B cell (primary cell): Measurements from ENCODE around the gene PTPRE. TPM values are rescaled to one million over a fixed set of nuclear protein-coding genes. Genes with fewer than 3 reads are reported as not detected.

Experiments used
- ATAC-seq: fragments of 200-7000 bp; cut with Tn5 transposase; one replicate; pipeline ENCODE4 v1.10.0; 2021; ENCODE audit warnings: low read depth, mild to moderate bottlenecking, moderate number of reproducible peaks, moderate library complexity
- CTCF ChIA-PET: fragments of 350-600 bp; sonication (Branson Sonifier 250); formaldehyde crosslinking; loops from one replicate; lab custom pipeline; 2021; ENCODE audit warnings: antibody characterized with exemption, inconsistent platforms; lab: Charles Lee
- POLR2A ChIA-PET: fragments of 350-600 bp; sonication (Branson Sonifier 250); formaldehyde crosslinking; loops from one replicate; lab custom pipeline; 2021; ENCODE audit warnings: antibody characterized with exemption; lab: Charles Lee
- DNase-seq: peaks from one replicate; pipeline ENCODE4 v3.0.0; 2013
- H2AFZ ChIP-seq: 2 replicates; pipeline ENCODE4 v1.6.1; 2012; ENCODE audit warnings: mild to moderate bottlenecking, low read depth, low read length; ENCODE audit not compliant: insufficient read depth, poor library complexity, severe bottlenecking
- H3K27ac ChIP-seq, 2 donors: 1 replicate in 1 of 2; 2 replicates in 1 of 2; pipeline ENCODE4 v1.5.1; 2012 to 2013; ENCODE audit warnings: low read length in 2 of 2, mild to moderate bottlenecking in 2 of 2, moderate library complexity in 1 of 2
- H3K27me3 ChIP-seq, 4 experiments: fragments of 200-600 bp in 1 of 4; sonication (generic) in 1 of 4; replicated peaks in 1 of 4; 1 replicate in 2 of 4; 2 replicates in 2 of 4; pipeline versions ENCODE4 v1.6.1 to v1.7.0; 2013 to 2016; ENCODE audit warnings: low read length in 3 of 4, mild to moderate bottlenecking in 2 of 4, mixed read lengths in 1 of 4, moderate library complexity in 1 of 4; ENCODE audit not compliant: insufficient read depth in 4 of 4, control insufficient read depth in 3 of 4; ENCODE audit errors: control extremely low read depth in 1 of 4
- H3K36me3 ChIP-seq, 2 experiments: replicated peaks in 1 of 2; 1 replicate in 1 of 2; 2 replicates in 1 of 2; pipeline versions ENCODE4 v1.6.1 to v1.7.1; 2013; ENCODE audit warnings: low read length in 1 of 2; ENCODE audit not compliant: insufficient read depth in 2 of 2, control insufficient read depth in 1 of 2; ENCODE audit errors: control extremely low read depth in 1 of 2, extremely low read depth in 1 of 2
- H3K4me1 ChIP-seq, 2 donors: fragments of 200-600 bp in 1 of 2; sonication (generic) in 1 of 2; 1 replicate in 1 of 2; 2 replicates in 1 of 2; pipeline versions ENCODE4 v1.5.1 to v1.6.1; 2013 to 2017; ENCODE audit warnings: low read length in 2 of 2; ENCODE audit not compliant: control insufficient read depth in 2 of 2, insufficient read depth in 2 of 2
- H3K4me2 ChIP-seq: replicated peaks from 2 replicates; pipeline ENCODE3; 2012; ENCODE audit warnings: mild to moderate bottlenecking, low read depth, low read length; ENCODE audit not compliant: poor library complexity, severe bottlenecking
- H3K4me3 ChIP-seq, 5 experiments: fragments of 200-600 bp in 1 of 5; sonication (generic) in 1 of 5; 1 replicate in 3 of 5; 2 replicates in 2 of 5; pipeline versions ENCODE4 v1.5.1 to v1.7.0; 2011 to 2016; ENCODE audit warnings: low read length in 4 of 5, mild to moderate bottlenecking in 4 of 5, low read depth in 2 of 5, control low read depth in 1 of 5, moderate library complexity in 1 of 5; ENCODE audit not compliant: insufficient read depth in 1 of 5; ENCODE audit errors: control extremely low read depth in 1 of 5, extremely low read depth in 1 of 5
- H3K79me2 ChIP-seq: fragments of 200-600 bp; sonication (generic); one replicate; pipeline ENCODE4 v1.6.0; 2016; ENCODE audit warnings: low read length; ENCODE audit not compliant: control insufficient read depth, insufficient read depth
- H3K9ac ChIP-seq: fragments of 200-600 bp; sonication (generic); 2 replicates; pipeline ENCODE4 v1.6.1; 2017; ENCODE audit warnings: mild to moderate bottlenecking, low read length, moderate library complexity
- H3K9me3 ChIP-seq, 3 donors: one replicate each; pipeline versions ENCODE4 v1.6.1 to v1.7.1; 2013; ENCODE audit warnings: low read length in 2 of 3; ENCODE audit not compliant: control insufficient read depth in 2 of 3, insufficient read depth in 1 of 3; ENCODE audit errors: control extremely low read depth in 1 of 3
- H4K20me1 ChIP-seq: 2 replicates; pipeline ENCODE4 v1.6.0; 2012; ENCODE audit warnings: mild to moderate bottlenecking, low read length; ENCODE audit not compliant: insufficient read depth, control insufficient read depth, poor library complexity, severe bottlenecking
- H3K27ac Mint-ChIP-seq: one replicate; pipeline ENCODE4 v1.8.0; 2021; ENCODE audit warnings: mixed read lengths
- H3K27me3 Mint-ChIP-seq: one replicate; pipeline ENCODE4 v1.8.0; 2021; ENCODE audit warnings: mixed read lengths
- H3K4me1 Mint-ChIP-seq: one replicate; pipeline ENCODE4 v1.8.0; 2021; ENCODE audit warnings: mixed read lengths
- H3K4me3 Mint-ChIP-seq: one replicate; pipeline ENCODE4 v1.8.0; 2021; ENCODE audit warnings: mixed read lengths
- H3K9me3 Mint-ChIP-seq: one replicate; pipeline ENCODE4 v1.8.0; 2022; ENCODE audit warnings: mixed read lengths; ENCODE audit not compliant: insufficient read depth
- EZH2 ChIP-seq: IDR thresholded peaks from 2 replicates; pipeline ENCODE4 v1.6.1; 2012; ENCODE audit warnings: borderline replicate concordance, low read depth, mild to moderate bottlenecking, moderate library complexity, low read length; ENCODE audit not compliant: insufficient read depth, poor library complexity, severe bottlenecking
- WGBS: methylation state at CpG from one replicate; pipeline ENCODE4 v1.1.5; 2013; ENCODE audit warnings: missing lambda C conversion rate; ENCODE audit not compliant: insufficient coverage; 5-methylcytosine and 5-hydroxymethylcytosine counted together
- intact Hi-C: fragments of 100-400 bp; cut with micrococcal nuclease; formaldehyde crosslinking; loops from one replicate; pipeline ENCODE4 v1.10.0; 2022
- polyA plus RNA-seq: library from polyadenylated mRNA; depleted of rRNA; stranded (reverse); fragments of >200 nt; gene quantifications from 2 replicates; pipeline ENCODE4 v1.2.3, GENCODE V29; 2012
- total RNA-seq, 2 donors: library from RNA; stranded (reverse); fragments of 120-200 nt in 1 of 2; gene quantifications; 1 replicate in 1 of 2; 2 replicates in 1 of 2; pipeline versions ENCODE4 v1.2.3 to v1.2.4, GENCODE V29; 2013 to 2022
- TF ChIP-seq, protein P1 (sequence below): fragments of 200-600 bp; IDR thresholded peaks from one replicate; pipeline ENCODE4 v1.8.0; 2022; ENCODE audit warnings: antibody characterized with exemption, mild to moderate bottlenecking

PTPRE gene
- total and polyA plus RNA-seq, 2 donors (not counting 1 experiment from before 2014, with no cell fraction given): 6.6 to 32.7 TPM

- Histone ChIP-seq H3K9ac (no peak overlapping the region), H3K9me3 (peaks cover 0 to 3% (median 0%) of the 10 kb centered on the region in 3 donors), H4K20me1 (no peaks in the 10 kb centered on the region), H3K4me3 (no peak overlapping the region), H2AFZ (no peak overlapping the region), H3K4me2 (no peak overlapping the region), H3K27me3 (no peaks in the 10 kb centered on the region), H3K4me1 (peaks cover 0 to under 1% of the 10 kb centered on the region in 2 donors), H3K36me3 (no peaks in the 10 kb centered on the region), H3K79me2 (no peaks in the 10 kb centered on the region), H3K27ac (no peak overlapping the region)
- Mint-ChIP-seq H3K9me3 (no peaks in the 10 kb centered on the region), H3K4me1 (peaks cover 1% of the 10 kb centered on the region), H3K4me3 (no peak overlapping the region), H3K27ac (no peak overlapping the region), H3K27me3 (peaks cover 44% of the 10 kb centered on the region)
- DNase-seq (no peak), ATAC-seq (no peak)
- ChIA-PET POLR2A (no interaction called here), CTCF (no interaction called here)
- intact Hi-C loops: no loop called here
- TF ChIP-seq EZH2: no peak
- TF ChIP-seq, protein P1, sequence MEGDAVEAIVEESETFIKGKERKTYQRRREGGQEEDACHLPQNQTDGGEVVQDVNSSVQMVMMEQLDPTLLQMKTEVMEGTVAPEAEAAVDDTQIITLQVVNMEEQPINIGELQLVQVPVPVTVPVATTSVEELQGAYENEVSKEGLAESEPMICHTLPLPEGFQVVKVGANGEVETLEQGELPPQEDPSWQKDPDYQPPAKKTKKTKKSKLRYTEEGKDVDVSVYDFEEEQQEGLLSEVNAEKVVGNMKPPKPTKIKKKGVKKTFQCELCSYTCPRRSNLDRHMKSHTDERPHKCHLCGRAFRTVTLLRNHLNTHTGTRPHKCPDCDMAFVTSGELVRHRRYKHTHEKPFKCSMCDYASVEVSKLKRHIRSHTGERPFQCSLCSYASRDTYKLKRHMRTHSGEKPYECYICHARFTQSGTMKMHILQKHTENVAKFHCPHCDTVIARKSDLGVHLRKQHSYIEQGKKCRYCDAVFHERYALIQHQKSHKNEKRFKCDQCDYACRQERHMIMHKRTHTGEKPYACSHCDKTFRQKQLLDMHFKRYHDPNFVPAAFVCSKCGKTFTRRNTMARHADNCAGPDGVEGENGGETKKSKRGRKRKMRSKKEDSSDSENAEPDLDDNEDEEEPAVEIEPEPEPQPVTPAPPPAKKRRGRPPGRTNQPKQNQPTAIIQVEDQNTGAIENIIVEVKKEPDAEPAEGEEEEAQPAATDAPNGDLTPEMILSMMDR: no peak
- 88% methylated on average over 1 of the region's 1 CpG for WGBS
These were observed 99.0 kb downstream of the PTPRE start for GRCh38 chr10:128005858-128006257.

GRCh38 chr10:128007056-128007455, 100.2 kb downstream of the PTPRE start:
- ATAC-seq (no peak), DNase-seq (no peak)
- H2AFZ ChIP-seq: no peak overlapping the region
- Mint-ChIP-seq H3K27ac (no peak overlapping the region), H3K4me1 (peaks cover 10% of the 10 kb centered on the region), H3K27me3 (peaks cover 45% of the 10 kb centered on the region), H3K9me3 (no peaks in the 10 kb centered on the region), H3K4me3 (no peak overlapping the region)
- peaks cover 0 to 1% (median 0%) of the 10 kb centered on the region in 4 experiments for H3K27me3 ChIP-seq
- WGBS: no CpG with 5 or more reads among the region's 1 CpG
- POLR2A ChIA-PET: no interaction called here
- H3K4me3 ChIP-seq: no peak overlapping the region
- H3K9me3 ChIP-seq: peaks cover 0 to 7% (median 0%) of the 10 kb centered on the region in 3 donors
- no peak overlapping the region for H3K4me2 ChIP-seq
- CTCF ChIA-PET: interaction anchor here (0.8 to 1.7 kb wide), 2 partner anchors 13 to 100 kb away, joined by 3 to 4 read pairs; partner anchors contain the start of gene PTPRE
- H3K9ac ChIP-seq: no peak overlapping the region
- H3K4me1 ChIP-seq: peaks cover 4 to 10% of the 10 kb centered on the region in 2 donors
- TF ChIP-seq, protein P1: no peak
- TF ChIP-seq EZH2: no peak
- no peaks in the 10 kb centered on the region for H4K20me1 ChIP-seq
- H3K27ac ChIP-seq: no peak overlapping the region
- no peaks in the 10 kb centered on the region for H3K79me2 ChIP-seq
- intact Hi-C loops: no loop called here
- no peaks in the 10 kb centered on the region for H3K36me3 ChIP-seq
